PC-3 (cell line): Measurements from ENCODE around the gene OTOA.

Experiments
- EZH2 ChIP-seq: fragments of 300-600 bp; sonication (generic); IDR thresholded peaks from one replicate; pipeline ENCODE4 v1.6.1; 2017; ENCODE audit warnings: antibody characterized with exemption, mild to moderate bottlenecking, low read length; ENCODE audit not compliant: unreplicated experiment
- EZH2phosphoT487 ChIP-seq: fragments of 300-600 bp; sonication (generic); IDR thresholded peaks from 2 replicates; pipeline ENCODE4 v1.6.1; 2018; ENCODE audit warnings: mild to moderate bottlenecking, antibody characterized with exemption, low read length, borderline replicate concordance
- TF ChIP-seq, protein P1 (sequence below): fragments of 300-600 bp; sonication (generic); conservative IDR thresholded peaks from 2 replicates; pipeline ENCODE4 v1.5.1; 2017; ENCODE audit warnings: antibody characterized with exemption, low read depth, mild to moderate bottlenecking, low read length

DNA sequence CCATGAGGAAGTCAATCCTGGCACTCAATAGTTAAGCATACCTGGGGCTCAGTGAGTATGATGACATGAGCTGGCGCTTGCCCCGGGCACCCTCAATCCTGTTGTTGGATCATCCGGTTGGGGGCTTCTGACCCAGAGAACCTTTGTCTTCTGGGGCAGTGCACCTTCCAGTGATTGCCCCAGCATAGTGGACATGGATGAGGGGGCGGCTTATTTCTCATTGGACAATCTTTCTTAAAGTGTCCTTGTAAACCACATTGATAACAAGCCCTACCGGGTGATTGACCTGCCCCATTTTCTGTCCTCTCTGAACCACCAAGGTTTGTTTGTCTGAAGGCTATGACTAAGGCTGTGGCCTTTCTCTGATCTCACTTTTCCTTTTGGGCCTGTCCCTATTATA lies 29.6 kb upstream of the OTOA start:
- TF ChIP-seq, protein P1, sequence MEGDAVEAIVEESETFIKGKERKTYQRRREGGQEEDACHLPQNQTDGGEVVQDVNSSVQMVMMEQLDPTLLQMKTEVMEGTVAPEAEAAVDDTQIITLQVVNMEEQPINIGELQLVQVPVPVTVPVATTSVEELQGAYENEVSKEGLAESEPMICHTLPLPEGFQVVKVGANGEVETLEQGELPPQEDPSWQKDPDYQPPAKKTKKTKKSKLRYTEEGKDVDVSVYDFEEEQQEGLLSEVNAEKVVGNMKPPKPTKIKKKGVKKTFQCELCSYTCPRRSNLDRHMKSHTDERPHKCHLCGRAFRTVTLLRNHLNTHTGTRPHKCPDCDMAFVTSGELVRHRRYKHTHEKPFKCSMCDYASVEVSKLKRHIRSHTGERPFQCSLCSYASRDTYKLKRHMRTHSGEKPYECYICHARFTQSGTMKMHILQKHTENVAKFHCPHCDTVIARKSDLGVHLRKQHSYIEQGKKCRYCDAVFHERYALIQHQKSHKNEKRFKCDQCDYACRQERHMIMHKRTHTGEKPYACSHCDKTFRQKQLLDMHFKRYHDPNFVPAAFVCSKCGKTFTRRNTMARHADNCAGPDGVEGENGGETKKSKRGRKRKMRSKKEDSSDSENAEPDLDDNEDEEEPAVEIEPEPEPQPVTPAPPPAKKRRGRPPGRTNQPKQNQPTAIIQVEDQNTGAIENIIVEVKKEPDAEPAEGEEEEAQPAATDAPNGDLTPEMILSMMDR = no peak
- TF ChIP-seq EZH2phosphoT487 (no peak), EZH2 (no peak)
